ENCODE data around the gene RALA. TPM values are rescaled to one million over a fixed set of nuclear protein-coding genes. Genes with fewer than 3 reads are reported as not detected.
"Not testable (repeated sequence)": the region's sequence is repeated elsewhere in the genome, so short reads cannot be mapped to it uniquely, and the experiment has no call there.

The RALA gene
- total RNA-seq, 1 donor from 2014 or later, result 23.8 TPM

GRCh38 chr7:39681887-39682441, 58.6 kb downstream of the RALA start:
- TF ChIP-seq CTCF (conservative IDR thresholded peaks at IDR 0.05; ENCODE audit: low read depth, low read length), result no peak
- no peak for DNase-seq (ENCODE audit: low read depth)

GRCh38 chr7:39683216-39683845, 60.0 kb downstream of the RALA start:
- no peak overlapping the region for H3K4me3 ChIP-seq (ENCODE audit: low read depth, low read length)
- DNase-seq (ENCODE audit: low read depth), result peak; percentile 22
- no peak for TF ChIP-seq CTCF (conservative IDR thresholded peaks at IDR 0.05; ENCODE audit: low read depth, low read length)

More at GRCh38 chr7:39681887-39682441, 58.6 kb downstream of the RALA start:
- H3K4me3 ChIP-seq (ENCODE audit: low read depth, low read length), result no peak overlapping the region

DNA sequence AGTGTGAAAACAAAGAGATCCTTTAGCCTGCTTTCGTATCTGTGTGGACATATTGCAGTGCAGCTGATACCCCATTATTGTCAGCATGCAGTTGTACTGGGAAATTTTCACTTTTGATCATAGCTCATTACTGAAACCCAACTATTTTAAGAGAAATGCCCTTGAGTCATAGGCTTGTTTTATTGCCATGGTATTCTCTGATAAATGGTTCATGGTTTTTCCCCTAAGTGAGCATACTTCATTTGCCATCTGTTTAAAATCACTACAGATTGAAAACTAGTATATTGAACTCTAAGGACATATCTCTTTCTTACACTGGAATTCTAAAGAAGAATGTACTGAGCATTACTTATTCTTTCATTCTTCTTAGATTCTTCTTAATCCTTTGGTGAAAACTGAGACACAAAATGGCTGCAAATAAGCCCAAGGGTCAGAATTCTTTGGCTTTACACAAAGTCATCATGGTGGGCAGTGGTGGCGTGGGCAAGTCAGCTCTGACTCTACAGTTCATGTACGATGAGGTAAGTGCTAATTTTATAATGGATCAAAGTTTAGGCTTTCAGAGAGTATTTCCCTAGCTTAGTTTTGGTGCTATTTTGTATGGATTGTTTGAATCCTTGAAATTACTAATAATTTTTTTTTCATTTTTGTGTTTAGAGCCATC, 63.0 kb downstream of the RALA start:
- TF ChIP-seq CTCF (conservative IDR thresholded peaks at IDR 0.05; ENCODE audit: low read depth, low read length), result no peak
- no peak for DNase-seq (ENCODE audit: low read depth)
- H3K4me3 ChIP-seq (ENCODE audit: low read depth, low read length), result no peak overlapping the region

DNA sequence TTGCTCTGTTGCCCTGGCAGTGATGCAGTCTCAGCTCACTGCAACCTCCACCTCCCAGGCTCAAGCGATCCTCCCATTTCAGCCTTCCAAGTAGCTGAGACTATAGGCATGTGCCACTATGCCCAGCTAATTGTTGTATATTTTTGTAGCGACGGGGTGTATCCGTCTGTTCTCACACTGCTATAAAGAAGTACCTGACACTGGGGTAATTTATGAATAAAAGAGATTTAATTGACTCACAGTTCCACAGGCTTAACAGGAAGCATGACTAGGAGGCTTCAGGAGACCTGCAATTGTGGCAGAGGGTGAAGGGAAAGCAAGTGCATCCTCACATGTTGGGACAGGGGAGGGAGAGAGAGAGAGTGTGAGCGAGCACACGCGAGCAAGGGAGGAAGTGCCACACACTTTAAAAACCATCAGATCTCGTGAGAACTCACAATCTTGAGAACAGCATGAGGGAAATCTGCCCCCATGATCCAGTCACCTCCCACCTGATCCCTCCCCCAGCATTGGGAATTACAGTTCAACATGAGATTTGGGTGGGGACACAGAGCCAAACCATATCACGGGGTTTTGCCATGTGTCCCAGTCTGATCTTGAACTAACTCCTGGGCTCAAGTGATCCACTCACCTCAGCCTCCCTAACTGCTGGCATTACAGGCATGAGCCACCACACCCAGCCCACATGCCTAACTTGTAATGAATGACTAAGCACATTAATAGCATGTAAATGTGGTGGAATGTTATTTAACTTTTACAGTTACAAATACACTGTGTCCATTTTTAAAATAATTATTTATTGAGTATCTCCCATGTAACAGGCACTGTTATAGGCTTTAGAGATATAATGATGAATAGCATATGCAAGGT, 65.5 kb downstream of the RALA start:
- no peak for TF ChIP-seq CTCF (conservative IDR thresholded peaks at IDR 0.05; ENCODE audit: low read depth, low read length)
- no peak for DNase-seq (ENCODE audit: low read depth)
- H3K4me3 ChIP-seq (ENCODE audit: low read depth, low read length), result no peak overlapping the region

GRCh38 chr7:39691821-39692220, 68.4 kb downstream of the RALA start:
- no peak overlapping the region for H3K4me3 ChIP-seq (ENCODE audit: low read depth, low read length)
- DNase-seq (ENCODE audit: low read depth), result no peak
- TF ChIP-seq CTCF (conservative IDR thresholded peaks at IDR 0.05; ENCODE audit: low read depth, low read length), result no peak

- H3K4me3 ChIP-seq (ENCODE audit: low read depth, low read length); DNase-seq (ENCODE audit: low read depth): not testable (repeated sequence)
Measured at GRCh38 chr7:39693086-39693485, 69.7 kb downstream of the RALA start.

- H3K4me3 ChIP-seq (ENCODE audit: low read depth, low read length), result no peak overlapping the region
- TF ChIP-seq CTCF (conservative IDR thresholded peaks at IDR 0.05; ENCODE audit: low read depth, low read length), result no peak
- DNase-seq (ENCODE audit: low read depth), result no peak
Measured at GRCh38 chr7:39693812-39694211, 70.4 kb downstream of the RALA start.

Data from epithelial cell of proximal tubule (primary cell).